HG02610 (cell line): ENCODE results near the gene SLC22A31.

Source experiments
- ATAC-seq: cut with Tn5 transposase; IDR thresholded peaks from one replicate; pipeline ENCODE4 v1.9.1; 2021; ENCODE audit warnings: mild to moderate bottlenecking, moderate library complexity; ENCODE audit not compliant: unreplicated experiment

Gene SLC22A31

GRCh38 chr16:89217138-89217387 is 16.7 kb upstream of the SLC22A31 start:
- no peak for ATAC-seq

GRCh38 chr16:89216315-89217137 is 16.2 kb upstream of the SLC22A31 start:
- ATAC-seq: no peak

- no peak for ATAC-seq
These were observed 10.7 kb upstream of the SLC22A31 start for GRCh38 chr16:89210904-89211515.

- ATAC-seq: no peak
These were observed 10.0 kb upstream of the SLC22A31 start for GRCh38 chr16:89210165-89210903.

- no peak for ATAC-seq
These were observed 9.2 kb upstream of the SLC22A31 start for GRCh38 chr16:89209522-89210044.

- ATAC-seq: no peak
These were observed 7.7 kb upstream of the SLC22A31 start for GRCh38 chr16:89207993-89208392.

- no peak for ATAC-seq
These were observed 2.3 kb upstream of the SLC22A31 start for GRCh38 chr16:89202422-89203215.

- no peak for ATAC-seq
These were observed 1.4 kb upstream of the SLC22A31 start for GRCh38 chr16:89201439-89202377.

GRCh38 chr16:89200850-89201411 is 594 bp upstream of the SLC22A31 start:
- ATAC-seq: no peak

- no peak for ATAC-seq
These were observed 855 bp downstream of the SLC22A31 start for GRCh38 chr16:89199241-89200123.

- ATAC-seq: no peak
These were observed 1.7 kb downstream of the SLC22A31 start for GRCh38 chr16:89198417-89199240.

- no peak for ATAC-seq
These were observed 2.5 kb downstream of the SLC22A31 start for GRCh38 chr16:89197633-89198416.

GRCh38 chr16:89197033-89197632 is 3.2 kb downstream of the SLC22A31 start:
- no peak for ATAC-seq

GRCh38 chr16:89195521-89196171 is 4.7 kb downstream of the SLC22A31 start:
- no peak for ATAC-seq

GRCh38 chr16:89194340-89195311 is 5.7 kb downstream of the SLC22A31 start:
- no peak for ATAC-seq
